HEK293 (cell line): Measurements from ENCODE around the gene DSCAM.

Experiments
- CTCF ChIA-PET: fragments of 350-600 bp; formaldehyde crosslinking; extraction: SDS; loops from one replicate; lab custom pipeline; 2021; ENCODE audit warnings: antibody characterized with exemption; lab: Yijun Ruan, JAX
- POLR2A ChIA-PET: fragments of 300-600 bp; formaldehyde crosslinking; extraction: SDS; loops from one replicate; lab custom pipeline; 2020; ENCODE audit warnings: antibody characterized with exemption, inconsistent platforms; lab: Yijun Ruan, JAX
- H3K27ac ChIP-seq: fragments of 200-500 bp; sonication (Bioruptor generic); 2 replicates; pipeline ENCODE4 v1.5.1; 2014; ENCODE audit warnings: low read depth, low read length, control low read depth, inconsistent platforms; ENCODE audit errors: extremely low read depth
- H3K36me3 ChIP-seq, 2 experiments: fragments of 200-500 bp in 1 of 2; sonication (Bioruptor generic) in 1 of 2; 1 replicate in 1 of 2; 2 replicates in 1 of 2; pipeline ENCODE4 v1.5.1; 2014 to 2017; ENCODE audit warnings: inconsistent platforms in 2 of 2, low read length in 2 of 2; ENCODE audit not compliant: control insufficient read depth in 2 of 2, insufficient read depth in 1 of 2
- H3K4me1 ChIP-seq: fragments of 200-500 bp; sonication (Bioruptor generic); 2 replicates; pipeline ENCODE4 v1.5.1; 2014; ENCODE audit warnings: mild to moderate bottlenecking, low read length, inconsistent platforms; ENCODE audit not compliant: control insufficient read depth, insufficient read depth
- H3K4me3 ChIP-seq: 2 replicates; pipeline ENCODE4 v1.5.1; 2011; ENCODE audit warnings: low read depth, mild to moderate bottlenecking, control low read depth, low read length, moderate library complexity
- H3K9me3 ChIP-seq: fragments of 200-500 bp; sonication (Bioruptor generic); 2 replicates; pipeline ENCODE4 v1.5.1; 2014; ENCODE audit warnings: low read depth, low read length, inconsistent platforms; ENCODE audit not compliant: control insufficient read depth, insufficient read depth
- REPIN1 ChIP-seq: fragments of 450-650 bp; formaldehyde crosslinking; IDR thresholded peaks from 2 replicates; pipeline ENCODE4 v1.5.1; 2017; ENCODE audit warnings: missing biosample characterization, missing genetic modification characterization, low read depth
- SALL2 ChIP-seq: fragments of 450-650 bp; formaldehyde crosslinking; IDR thresholded peaks from 2 replicates; pipeline ENCODE4 v1.5.0; 2017; ENCODE audit warnings: missing biosample characterization, mild to moderate bottlenecking, missing genetic modification characterization, borderline replicate concordance
- TRIM28 ChIP-seq: IDR thresholded peaks from 2 replicates; pipeline ENCODE4 v1.6.1; 2011; ENCODE audit warnings: low read length, control low read depth, borderline replicate concordance
- ZBTB44 ChIP-seq: fragments of 450-650 bp; IDR thresholded peaks from 2 replicates; pipeline ENCODE4 v1.5.1; 2018; ENCODE audit warnings: missing biosample characterization, mild to moderate bottlenecking, missing genetic modification characterization
- ZBTB48 ChIP-seq: fragments of 450-650 bp; formaldehyde crosslinking; IDR thresholded peaks from 2 replicates; pipeline ENCODE4 v1.5.1; 2016; ENCODE audit warnings: missing biosample characterization, missing genetic modification characterization
- ZNF138 ChIP-seq: fragments of 450-650 bp; formaldehyde crosslinking; IDR thresholded peaks from 2 replicates; pipeline ENCODE4 v1.5.1; 2016; ENCODE audit warnings: missing biosample characterization, missing genetic modification characterization, borderline replicate concordance
- ZNF140 ChIP-seq: fragments of 450-650 bp; formaldehyde crosslinking; IDR thresholded peaks from 2 replicates; pipeline ENCODE4 v1.5.1; 2016; ENCODE audit warnings: missing biosample characterization, missing genetic modification characterization
- ZNF16 ChIP-seq: fragments of 450-650 bp; formaldehyde crosslinking; IDR thresholded peaks from 2 replicates; pipeline ENCODE4 v1.5.1; 2016; ENCODE audit warnings: low read depth, missing biosample characterization, missing genetic modification characterization
- ZNF214 ChIP-seq: fragments of 450-650 bp; formaldehyde crosslinking; IDR thresholded peaks from 2 replicates; pipeline ENCODE4 v1.5.1; 2017; ENCODE audit warnings: missing biosample characterization, mild to moderate bottlenecking, missing genetic modification characterization, borderline replicate concordance
- ZNF488 ChIP-seq: fragments of 450-650 bp; formaldehyde crosslinking; IDR thresholded peaks from 2 replicates; pipeline ENCODE4 v1.5.1; 2016; ENCODE audit warnings: missing biosample characterization, missing genetic modification characterization
- ZNF501 ChIP-seq: fragments of 450-650 bp; formaldehyde crosslinking; IDR thresholded peaks from 2 replicates; pipeline ENCODE4 v1.5.1; 2016; ENCODE audit warnings: missing biosample characterization, missing genetic modification characterization
- ZNF513 ChIP-seq: fragments of 450-650 bp; IDR thresholded peaks from 2 replicates; pipeline ENCODE4 v1.5.1; 2018; ENCODE audit warnings: missing biosample characterization, missing genetic modification characterization
- ZNF596 ChIP-seq: fragments of 450-650 bp; IDR thresholded peaks from 2 replicates; pipeline ENCODE4 v1.5.0; 2018; ENCODE audit warnings: missing biosample characterization, mild to moderate bottlenecking, missing genetic modification characterization, moderate library complexity
- ZNF692 ChIP-seq: fragments of 450-650 bp; formaldehyde crosslinking; IDR thresholded peaks from 2 replicates; pipeline ENCODE4 v1.5.1; 2016; ENCODE audit warnings: missing biosample characterization, missing genetic modification characterization
- ZNF785 ChIP-seq: fragments of 450-650 bp; formaldehyde crosslinking; IDR thresholded peaks from 2 replicates; pipeline ENCODE4 v1.5.1; 2016; ENCODE audit warnings: missing biosample characterization, missing genetic modification characterization
- ZSCAN18 ChIP-seq: fragments of 450-650 bp; formaldehyde crosslinking; IDR thresholded peaks from 2 replicates; pipeline ENCODE4 v1.5.1; 2016; ENCODE audit warnings: missing biosample characterization, missing genetic modification characterization
- TF ChIP-seq, protein P1 (sequence below): fragments of 450-650 bp; formaldehyde crosslinking; IDR thresholded peaks from 2 replicates; pipeline ENCODE4 v1.5.1; 2017; ENCODE audit warnings: missing biosample characterization, missing genetic modification characterization

Gene DSCAM

GRCh38 chr21:40553781-40554180, 293.2 kb downstream of the DSCAM start (continued):
- TF ChIP-seq ZNF513 (no peak), ZNF785 (tag by site-specific recombination) (no peak), ZNF501 (tag by site-specific recombination) (no peak), ZBTB48 (tag by site-specific recombination) (no peak)

- Histone ChIP-seq H3K36me3 (no peaks in the 10 kb centered on the region), H3K4me1 (no peaks in the 10 kb centered on the region), H3K27ac (no peak overlapping the region), H3K4me3 (no peak overlapping the region), H3K9me3 (no peaks in the 10 kb centered on the region)
- ChIA-PET CTCF (interaction anchor here (0.7 kb wide), 1 partner anchor 22 kb away, joined by 3 read pairs; no protein-coding TSS in a partner anchor), POLR2A (no interaction called here)
- TF ChIP-seq ZNF596 (tag by site-specific recombination) (no peak), SALL2 (tag by site-specific recombination) (no peak), ZNF513 (no peak), ZNF16 (no peak), ZNF140 (no peak), ZBTB44 (tag by site-specific recombination) (no peak), ZNF214 (tag by site-specific recombination) (no peak), REPIN1 (tag by site-specific recombination) (no peak), ZNF692 (tag by site-specific recombination) (no peak), ZNF488 (tag by site-specific recombination) (no peak), ZNF138 (tag by site-specific recombination) (no peak), TRIM28 (no peak), ZSCAN18 (tag by site-specific recombination) (no peak)
- TF ChIP-seq, protein P1, sequence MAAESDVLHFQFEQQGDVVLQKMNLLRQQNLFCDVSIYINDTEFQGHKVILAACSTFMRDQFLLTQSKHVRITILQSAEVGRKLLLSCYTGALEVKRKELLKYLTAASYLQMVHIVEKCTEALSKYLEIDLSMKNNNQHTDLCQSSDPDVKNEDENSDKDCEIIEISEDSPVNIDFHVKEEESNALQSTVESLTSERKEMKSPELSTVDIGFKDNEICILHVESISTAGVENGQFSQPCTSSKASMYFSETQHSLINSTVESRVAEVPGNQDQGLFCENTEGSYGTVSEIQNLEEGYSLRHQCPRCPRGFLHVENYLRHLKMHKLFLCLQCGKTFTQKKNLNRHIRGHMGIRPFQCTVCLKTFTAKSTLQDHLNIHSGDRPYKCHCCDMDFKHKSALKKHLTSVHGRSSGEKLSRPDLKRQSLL (tag by site-specific recombination), result no peak
These were observed 298.9 kb downstream of the DSCAM start for GRCh38 chr21:40547906-40548513.
